PC-3 (cell line): ENCODE results near the gene CAMK2A. TPM values are rescaled to one million over a fixed set of nuclear protein-coding genes. Genes with fewer than 3 reads are reported as not detected.

Source experiments
- ATAC-seq: fragments of 200-7000 bp; cut with Tn5 transposase; 2 replicates; pipeline ENCODE4 v1.9.1; 2020; ENCODE audit warnings: mild to moderate bottlenecking, moderate library complexity
- BruUV-seq: library from RNA; stranded (reverse); fragments of 400-500 nt; replicated peaks from 2 replicates; lab custom pipeline; 2021; lab: Mats Ljungman, UMichigan
- CTCF ChIA-PET: fragments of 300-600 bp; sonication (Branson Sonifier 250); formaldehyde crosslinking; loops from one replicate; lab custom pipeline; 2022; ENCODE audit warnings: antibody characterized with exemption; lab: Charles Lee
- POLR2A ChIA-PET: fragments of 300-600 bp; sonication (Branson Sonifier 250); formaldehyde crosslinking; loops from one replicate; lab custom pipeline; 2022; ENCODE audit warnings: antibody characterized with exemption; ENCODE audit not compliant: unreplicated experiment; lab: Charles Lee
- DNase-seq: peaks from one replicate; pipeline ENCODE4 v3.0.0-alpha.2; 2015
- H2AFZ ChIP-seq: fragments of 300-600 bp; sonication (generic); 2 replicates; pipeline ENCODE4 v1.6.0; 2016; ENCODE audit warnings: antibody characterized with exemption, low read length
- H3F3A ChIP-seq: fragments of 300-600 bp; sonication (generic); one replicate; pipeline ENCODE4 v1.6.0; 2017; ENCODE audit warnings: antibody characterized with exemption, low read length, control low read depth, mild to moderate bottlenecking; ENCODE audit not compliant: unreplicated experiment
- H3K27ac ChIP-seq: fragments of 300-600 bp; sonication (generic); 2 replicates; pipeline ENCODE4 v1.5.1; 2016; ENCODE audit warnings: mild to moderate bottlenecking, low read length
- H3K27me3 ChIP-seq: fragments of 300-600 bp; sonication (generic); 2 replicates; pipeline ENCODE4 v1.6.1; 2016; ENCODE audit warnings: low read length, mixed read lengths
- H3K36me3 ChIP-seq: fragments of 300-600 bp; sonication (generic); 2 replicates; pipeline ENCODE4 v1.6.1; 2016; ENCODE audit warnings: low read depth, mixed run types, low read length, mixed read lengths
- H3K4me1 ChIP-seq: fragments of 300-600 bp; sonication (generic); 2 replicates; pipeline ENCODE4 v1.5.1; 2016; ENCODE audit warnings: low read length; ENCODE audit not compliant: insufficient read depth
- H3K4me2 ChIP-seq: fragments of 300-600 bp; sonication (generic); 2 replicates; pipeline ENCODE4 v1.6.0; 2016; ENCODE audit warnings: low read length
- H3K4me3 ChIP-seq: fragments of 300-600 bp; sonication (generic); 2 replicates; pipeline ENCODE4 v1.5.1; 2016; ENCODE audit warnings: mild to moderate bottlenecking, low read length, mixed read lengths
- H3K79me2 ChIP-seq: fragments of 300-600 bp; sonication (generic); 2 replicates; pipeline ENCODE4 v1.6.1; 2017; ENCODE audit warnings: low read length, mixed read lengths
- H3K9ac ChIP-seq: fragments of 300-600 bp; sonication (generic); 2 replicates; pipeline ENCODE4 v1.6.0; 2016; ENCODE audit warnings: mild to moderate bottlenecking, low read length
- H3K9me2 ChIP-seq: fragments of 300-600 bp; sonication (generic); replicated peaks from 2 replicates; pipeline ENCODE4 v1.6.1; 2016; ENCODE audit warnings: mixed run types, low read length, mixed read lengths
- H3K9me3 ChIP-seq: fragments of 300-600 bp; sonication (generic); 2 replicates; pipeline ENCODE4 v1.6.1; 2016; ENCODE audit warnings: low read length, mixed read lengths
- H4K20me1 ChIP-seq: fragments of 300-600 bp; sonication (generic); 2 replicates; pipeline ENCODE4 v1.6.1; 2016; ENCODE audit warnings: low read length, mixed read lengths
- CTCF ChIP-seq: fragments of 300-600 bp; sonication (generic); conservative IDR thresholded peaks from 2 replicates; pipeline ENCODE4 v1.5.1; 2017; ENCODE audit warnings: antibody characterized with exemption, low read depth, mild to moderate bottlenecking, low read length
- EZH2 ChIP-seq: fragments of 300-600 bp; sonication (generic); IDR thresholded peaks from one replicate; pipeline ENCODE4 v1.6.1; 2017; ENCODE audit warnings: antibody characterized with exemption, mild to moderate bottlenecking, low read length; ENCODE audit not compliant: unreplicated experiment
- EZH2phosphoT487 ChIP-seq: fragments of 300-600 bp; sonication (generic); IDR thresholded peaks from 2 replicates; pipeline ENCODE4 v1.6.1; 2018; ENCODE audit warnings: mild to moderate bottlenecking, antibody characterized with exemption, low read length, borderline replicate concordance
- intact Hi-C: fragments of 100-400 bp; cut with micrococcal nuclease; formaldehyde crosslinking; loops from 2 replicates; pipeline ENCODE4 v1.9.0; 2023
- total RNA-seq: library from RNA; depleted of rRNA; stranded (reverse); fragments of >200 nt; gene quantifications from 2 replicates; pipeline ENCODE4 v1.2.3, GENCODE V29; 2014

Gene CAMK2A
- total RNA-seq, 1 experiment from 2014 or later = 0.15 TPM

- Histone ChIP-seq H3F3A (no peaks in the 10 kb centered on the region), H3K4me2 (no peak overlapping the region), H3K4me3 (no peak overlapping the region), H4K20me1 (no peaks in the 10 kb centered on the region), H3K9me2 (no peaks in the 10 kb centered on the region), H3K9me3 (no peaks in the 10 kb centered on the region), H3K4me1 (no peaks in the 10 kb centered on the region), H3K9ac (no peak overlapping the region), H3K27me3 (peaks cover 35% of the 10 kb centered on the region), H3K27ac (no peak overlapping the region), H2AFZ (no peak overlapping the region), H3K36me3 (no peaks in the 10 kb centered on the region), H3K79me2 (no peaks in the 10 kb centered on the region)
- DNase-seq = no peak
- ChIA-PET CTCF (interaction anchor here (0.6 kb wide), 1 partner anchor 26 kb away, joined by 3 read pairs; no protein-coding TSS in a partner anchor), POLR2A (no interaction called here)
- intact Hi-C loops = no loop called here
- no peak for ATAC-seq
- BruUV-seq = no TSS peak
- no peak for TF ChIP-seq CTCF
- TF ChIP-seq EZH2phosphoT487 = no peak
- TF ChIP-seq EZH2 = no peak
Measured at GRCh38 chr5:150188146-150188842, 101.3 kb downstream of the CAMK2A start.

DNA sequence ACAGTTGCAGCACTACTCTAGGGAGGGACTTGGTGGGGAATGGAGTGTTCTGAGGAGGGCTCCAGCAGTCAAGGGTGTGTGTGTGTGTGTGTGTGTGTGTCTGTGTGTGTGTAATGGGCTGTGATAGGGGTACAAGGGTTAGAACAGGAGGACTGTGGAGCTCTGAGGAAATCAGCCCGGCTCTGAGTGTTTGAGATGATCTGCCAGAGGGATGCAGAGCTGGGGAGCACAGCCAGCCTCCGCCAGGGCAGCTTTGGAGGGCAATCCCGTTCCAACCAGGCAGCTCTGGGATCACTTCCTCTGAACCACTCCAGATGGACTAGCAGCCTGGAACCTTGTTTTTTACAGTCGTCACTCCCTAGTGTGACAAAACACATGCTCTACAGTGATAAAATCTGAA is 102.7 kb downstream of the CAMK2A start:
- Histone ChIP-seq H3K9me3 (no peaks in the 10 kb centered on the region), H3K4me1 (no peaks in the 10 kb centered on the region), H3K4me3 (no peak overlapping the region), H3K27me3 (peaks cover 32% of the 10 kb centered on the region), H2AFZ (no peak overlapping the region), H3K36me3 (no peaks in the 10 kb centered on the region), H3K9ac (no peak overlapping the region), H3K27ac (no peak overlapping the region), H3K9me2 (no peaks in the 10 kb centered on the region), H3F3A (no peaks in the 10 kb centered on the region), H3K79me2 (no peaks in the 10 kb centered on the region), H3K4me2 (no peak overlapping the region), H4K20me1 (no peaks in the 10 kb centered on the region)
- POLR2A ChIA-PET = no interaction called here
- CTCF ChIA-PET = interaction anchor here (0.6 kb wide), 1 partner anchor 13 kb away, joined by 3 read pairs; no protein-coding TSS in a partner anchor
- no peak for TF ChIP-seq EZH2
- TF ChIP-seq CTCF = no peak
- TF ChIP-seq EZH2phosphoT487 = no peak
- intact Hi-C loops = no loop called here
- ATAC-seq (no peak), DNase-seq (no peak)
- BruUV-seq = no TSS peak

GRCh38 chr5:150186137-150186536 is 103.4 kb downstream of the CAMK2A start:
- Histone ChIP-seq H3K27me3 (peaks cover 28% of the 10 kb centered on the region), H3K27ac (no peak overlapping the region), H3K9me2 (no peaks in the 10 kb centered on the region), H3K4me1 (no peaks in the 10 kb centered on the region), H3K4me3 (no peak overlapping the region), H3K9ac (no peak overlapping the region), H2AFZ (no peak overlapping the region), H3K79me2 (no peaks in the 10 kb centered on the region), H3K9me3 (no peaks in the 10 kb centered on the region), H3K36me3 (no peaks in the 10 kb centered on the region), H3F3A (no peaks in the 10 kb centered on the region), H3K4me2 (no peak overlapping the region), H4K20me1 (no peaks in the 10 kb centered on the region)
- DNase-seq (no peak), ATAC-seq (no peak)
- no peak for TF ChIP-seq EZH2phosphoT487
- no peak for TF ChIP-seq EZH2
- TF ChIP-seq CTCF = no peak
- ChIA-PET POLR2A (no interaction called here), CTCF (no interaction called here)
- intact Hi-C loops = no loop called here
- no TSS peak for BruUV-seq
